Caco-2 (cell line): ENCODE measurements around the gene MAMDC4. TPM values are rescaled to one million over a fixed set of nuclear protein-coding genes. Genes with fewer than 3 reads are reported as not detected.

ENCODE experiments used
- BruUV-seq: library from RNA; stranded (reverse); fragments of 400-500 nt; replicated peaks from 2 replicates; lab custom pipeline; 2021; lab: Mats Ljungman, UMichigan
- CTCF ChIA-PET: fragments of 300-600 bp; sonication (Branson Sonifier 250); formaldehyde crosslinking; loops from one replicate; lab custom pipeline; 2022; ENCODE audit warnings: antibody characterized with exemption; lab: Charles Lee
- POLR2A ChIA-PET: fragments of 300-600 bp; sonication (Branson Sonifier 250); formaldehyde crosslinking; loops from one replicate; lab custom pipeline; 2022; ENCODE audit warnings: antibody characterized with exemption; lab: Charles Lee
- DNase-seq, 2 experiments: peaks; one replicate each; pipeline versions ENCODE4 v3.0.0 to v3.0.0-alpha.2; 2020 to 2022
- H3K27me3 ChIP-seq: replicated peaks from 2 replicates; pipeline ENCODE4 v1.6.0; 2011; ENCODE audit warnings: low read length; ENCODE audit not compliant: control insufficient read depth, insufficient read depth
- H3K36me3 ChIP-seq: 2 replicates; pipeline ENCODE4 v1.5.1; 2011; ENCODE audit warnings: low read length; ENCODE audit not compliant: control insufficient read depth, insufficient read depth
- H3K4me1 ChIP-seq: fragments of 250-450 bp; sonication (Bioruptor Pico); 2 replicates; pipeline ENCODE4 v1.5.1; 2020; ENCODE audit warnings: mild to moderate bottlenecking
- H3K4me3 ChIP-seq: 2 replicates; pipeline ENCODE4 v1.5.1; 2011; ENCODE audit warnings: low read depth, mild to moderate bottlenecking, control low read depth, low read length
- H3K9me3 ChIP-seq: fragments of 250-450 bp; sonication (Bioruptor Pico); 2 replicates; pipeline ENCODE4 v1.5.1; 2020; ENCODE audit warnings: mild to moderate bottlenecking, moderate library complexity
- H3K27ac Mint-ChIP-seq: one replicate; pipeline ENCODE4 v1.8.0; 2022; ENCODE audit warnings: mixed read lengths; ENCODE audit not compliant: unreplicated experiment
- H3K27me3 Mint-ChIP-seq: one replicate; pipeline ENCODE4 v1.8.0; 2022; ENCODE audit warnings: mixed read lengths; ENCODE audit not compliant: insufficient read depth, unreplicated experiment
- H3K36me3 Mint-ChIP-seq: one replicate; pipeline ENCODE4 v1.8.0; 2022; ENCODE audit warnings: mild to moderate bottlenecking, mixed read lengths; ENCODE audit not compliant: insufficient read depth, unreplicated experiment
- H3K4me1 Mint-ChIP-seq: one replicate; pipeline ENCODE4 v1.8.0; 2022; ENCODE audit warnings: low read depth, mixed read lengths; ENCODE audit not compliant: unreplicated experiment
- H3K4me3 Mint-ChIP-seq: one replicate; pipeline ENCODE4 v1.8.0; 2022; ENCODE audit warnings: mild to moderate bottlenecking, moderate library complexity, mixed read lengths; ENCODE audit not compliant: unreplicated experiment
- H3K9me3 Mint-ChIP-seq: one replicate; pipeline ENCODE4 v1.8.0; 2022; ENCODE audit warnings: mixed read lengths; ENCODE audit not compliant: unreplicated experiment
- intact Hi-C: fragments of 100-400 bp; cut with micrococcal nuclease; formaldehyde crosslinking; loops from one replicate; pipeline ENCODE4 v1.10.0; 2022; ENCODE audit not compliant: unreplicated experiment
- total RNA-seq: library from RNA; stranded (reverse); gene quantifications from 2 replicates; pipeline ENCODE4 v1.2.3, GENCODE V29; 2022
- TF ChIP-seq, protein P1 (sequence below), 2 experiments: fragments of 200-600 bp in 1 of 2; IDR thresholded peaks; 1 replicate in 1 of 2; 2 replicates in 1 of 2; pipeline versions ENCODE4 v1.5.1 to v1.8.0; 2011 to 2022; ENCODE audit warnings: antibody characterized with exemption in 1 of 2, control low read depth in 1 of 2, inconsistent platforms in 1 of 2, low read depth in 1 of 2, low read length in 1 of 2, mild to moderate bottlenecking in 1 of 2, moderate library complexity in 1 of 2; ENCODE audit not compliant: insufficient read depth in 1 of 2, severe bottlenecking in 1 of 2, unreplicated experiment in 1 of 2

MAMDC4 gene
- total RNA-seq, 1 experiment from 2014 or later: 8.8 TPM

DNA sequence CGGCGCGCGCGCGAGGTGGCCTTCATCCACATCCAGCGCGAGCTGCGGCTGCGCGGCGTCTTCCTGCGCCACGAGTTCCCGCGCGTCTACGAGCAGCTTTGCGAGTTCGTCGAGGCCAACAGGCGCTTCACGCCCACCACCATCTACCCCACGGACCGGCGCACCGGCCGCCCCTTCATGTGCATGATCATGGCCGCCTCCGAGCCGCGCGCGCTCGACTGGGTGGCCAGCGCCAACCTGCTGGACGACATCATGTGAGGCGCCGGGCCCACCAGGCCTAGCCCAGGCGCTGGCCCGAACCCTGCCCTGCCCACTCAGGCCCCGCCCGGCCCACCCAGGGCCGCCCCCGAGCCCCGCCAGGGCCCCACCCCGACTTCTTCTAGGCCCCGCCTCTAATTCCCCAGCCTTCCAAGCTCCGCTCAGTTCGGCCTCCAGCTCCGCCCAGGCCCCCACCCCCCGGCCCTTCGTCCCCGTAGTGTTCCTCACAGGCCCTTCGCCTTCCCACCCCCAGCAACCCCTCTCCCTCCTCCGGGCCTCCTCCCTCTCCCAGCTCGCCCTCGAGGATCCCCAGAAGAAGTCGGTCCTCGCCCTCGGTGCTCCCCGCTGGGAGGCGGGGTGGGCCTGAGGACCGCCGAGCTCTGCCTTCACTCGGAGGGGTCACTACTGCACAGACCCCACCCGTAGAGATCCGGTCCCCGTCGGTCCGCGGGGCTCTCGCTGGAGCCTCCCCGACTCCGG is 4.9 kb upstream of the MAMDC4 start:
- BruUV-seq: no TSS peak
- TF ChIP-seq, protein P1, sequence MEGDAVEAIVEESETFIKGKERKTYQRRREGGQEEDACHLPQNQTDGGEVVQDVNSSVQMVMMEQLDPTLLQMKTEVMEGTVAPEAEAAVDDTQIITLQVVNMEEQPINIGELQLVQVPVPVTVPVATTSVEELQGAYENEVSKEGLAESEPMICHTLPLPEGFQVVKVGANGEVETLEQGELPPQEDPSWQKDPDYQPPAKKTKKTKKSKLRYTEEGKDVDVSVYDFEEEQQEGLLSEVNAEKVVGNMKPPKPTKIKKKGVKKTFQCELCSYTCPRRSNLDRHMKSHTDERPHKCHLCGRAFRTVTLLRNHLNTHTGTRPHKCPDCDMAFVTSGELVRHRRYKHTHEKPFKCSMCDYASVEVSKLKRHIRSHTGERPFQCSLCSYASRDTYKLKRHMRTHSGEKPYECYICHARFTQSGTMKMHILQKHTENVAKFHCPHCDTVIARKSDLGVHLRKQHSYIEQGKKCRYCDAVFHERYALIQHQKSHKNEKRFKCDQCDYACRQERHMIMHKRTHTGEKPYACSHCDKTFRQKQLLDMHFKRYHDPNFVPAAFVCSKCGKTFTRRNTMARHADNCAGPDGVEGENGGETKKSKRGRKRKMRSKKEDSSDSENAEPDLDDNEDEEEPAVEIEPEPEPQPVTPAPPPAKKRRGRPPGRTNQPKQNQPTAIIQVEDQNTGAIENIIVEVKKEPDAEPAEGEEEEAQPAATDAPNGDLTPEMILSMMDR (IDR thresholded peaks at IDR 0.05; ENCODE audit: insufficient read depth in 1 of 2, low read depth in 1 of 2, low read length in 1 of 2, severe bottlenecking in 1 of 2, unreplicated experiment in 1 of 2): no peak
- DNase-seq: no peak
- no peaks in the 10 kb centered on the region for H3K4me1 Mint-ChIP-seq
- H3K9me3 Mint-ChIP-seq: no peaks in the 10 kb centered on the region
- Histone ChIP-seq H3K4me3 (peak overlapping the region; percentile 97), H3K9me3 (no peaks in the 10 kb centered on the region), H3K36me3 (peaks cover 1% of the 10 kb centered on the region; the same call in 1 of the 2 replicates), H3K4me1 (peaks cover 16% of the 10 kb centered on the region), H3K27me3 (no peaks in the 10 kb centered on the region)
- H3K27me3 Mint-ChIP-seq: no peaks in the 10 kb centered on the region
- H3K27ac Mint-ChIP-seq: peak overlapping the region; percentile 87
- ChIA-PET POLR2A (interaction anchor here (0.6 kb wide), 4 partner anchors 22 to 455 kb away, joined by 3 to 5 read pairs (median 4); partner anchors contain the start of genes NRARP and TRAF2), CTCF (interaction anchor here (0.5 to 1.5 kb wide), 4 partner anchors 14 to 196 kb away, joined by 3 to 6 read pairs (median 4); no protein-coding TSS in a partner anchor)
- H3K4me3 Mint-ChIP-seq: peak overlapping the region; percentile 97
- intact Hi-C loops: loop anchor here (5.0 to 10.0 kb wide), 2 partner anchors 40 to 98 kb away; partner anchors contain the start of genes C8G, FBXW5 and RABL6
- H3K36me3 Mint-ChIP-seq: peaks cover 70% of the 10 kb centered on the region

DNA sequence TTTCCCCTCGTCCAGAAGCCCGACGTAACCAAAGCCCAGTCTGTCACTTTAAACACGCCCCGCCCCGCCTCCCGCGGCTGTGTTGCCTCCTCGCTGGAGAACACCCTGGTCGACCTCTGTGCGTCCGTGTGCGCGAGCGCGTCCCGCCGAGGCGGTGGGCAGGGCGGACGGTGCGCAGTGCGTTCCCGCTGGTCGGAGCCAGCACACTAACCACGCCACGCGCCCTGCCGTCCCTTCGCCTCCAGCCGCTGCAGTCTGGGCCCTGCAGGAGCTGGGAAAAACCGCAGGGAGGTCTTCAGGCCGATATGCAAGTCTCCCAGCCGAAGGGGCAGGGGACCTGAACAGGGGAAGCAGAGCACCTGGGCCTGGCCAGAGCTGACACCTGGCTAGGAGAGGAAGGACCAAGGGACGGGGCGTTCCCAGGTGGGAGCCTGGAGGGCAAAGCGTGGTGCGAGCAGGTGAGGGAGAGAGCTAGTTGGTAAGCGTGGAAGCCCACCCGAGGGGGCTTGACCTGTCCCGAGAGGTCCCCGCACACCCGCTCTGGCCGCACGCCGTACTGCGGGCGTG is 4.2 kb upstream of the MAMDC4 start:
- BruUV-seq: no TSS peak
- H3K9me3 ChIP-seq: no peaks in the 10 kb centered on the region
- intact Hi-C loops: loop anchor here (5.0 to 10.0 kb wide), 2 partner anchors 41 to 97 kb away; partner anchors contain the start of genes C8G, FBXW5 and RABL6
- no peaks in the 10 kb centered on the region for H3K27me3 ChIP-seq
- H3K36me3 Mint-ChIP-seq: peaks cover 71% of the 10 kb centered on the region
- H3K27ac Mint-ChIP-seq: peak overlapping the region; percentile 87
- peak overlapping the region; percentile 97 for H3K4me3 Mint-ChIP-seq
- ChIA-PET CTCF (interaction anchor here (0.5 to 1.5 kb wide), 5 partner anchors 29 to 225 kb away, joined by 3 to 5 read pairs (median 3); no protein-coding TSS in a partner anchor), POLR2A (interaction anchor here (0.6 to 0.7 kb wide), 5 partner anchors 39 to 454 kb away, joined by 3 to 5 read pairs (median 3); partner anchors contain the start of genes NRARP and TRAF2)
- no peaks in the 10 kb centered on the region for H3K27me3 Mint-ChIP-seq
- H3K36me3 ChIP-seq: peaks cover 1% of the 10 kb centered on the region; the same call in 1 of the 2 replicates
- peak; percentile 87 to 89 for DNase-seq
- TF ChIP-seq, protein P1 (IDR thresholded peaks at IDR 0.05; ENCODE audit: insufficient read depth in 1 of 2, low read depth in 1 of 2, low read length in 1 of 2, severe bottlenecking in 1 of 2, unreplicated experiment in 1 of 2): no peak
- H3K9me3 Mint-ChIP-seq: no peaks in the 10 kb centered on the region
- H3K4me3 ChIP-seq: peak overlapping the region; percentile 97
- peaks cover 13% of the 10 kb centered on the region for H3K4me1 ChIP-seq
- no peaks in the 10 kb centered on the region for H3K4me1 Mint-ChIP-seq
